Measurements from ENCODE around the gene NDFIP1. TPM values are rescaled to one million over a fixed set of nuclear protein-coding genes. Genes with fewer than 3 reads are reported as not detected.
"Not testable (repeated sequence)": the region's sequence is repeated elsewhere in the genome, so short reads cannot be mapped to it uniquely, and the experiment has no call there.

NDFIP1 gene
- total RNA-seq, 2 donors from 2014 or later = 37.1 to 56.9 TPM

GRCh38 chr5:142086229-142086628 lies 22.4 kb upstream of the NDFIP1 start:
- no peak overlapping the region for H3K9ac ChIP-seq (ENCODE audit: low read depth in 2 of 2, low read length in 2 of 2)
- H3K4me3 ChIP-seq = no peak overlapping the region
- DNase-seq = no peak
- no peak overlapping the region for H3K27ac ChIP-seq
- intact Hi-C loops (cut with DNase I) = no loop called here
- H3K4me1 ChIP-seq = no peaks in the 10 kb centered on the region
- TF ChIP-seq CTCF (IDR thresholded peaks at IDR 0.05) = no peak
- H3K36me3 ChIP-seq = no peaks in the 10 kb centered on the region
- H3K9me3 ChIP-seq = no peaks in the 10 kb centered on the region
- H3K27me3 ChIP-seq = no peaks in the 10 kb centered on the region

GRCh38 chr5:142086679-142087078 lies 21.9 kb upstream of the NDFIP1 start:
- intact Hi-C loops (cut with DNase I) = no loop called here
- Histone ChIP-seq H3K27me3 (no peaks in the 10 kb centered on the region), H3K27ac (no peak overlapping the region)

GRCh38 chr5:142087920-142088679 lies 20.5 kb upstream of the NDFIP1 start:
- Histone ChIP-seq H3K27ac (no peak overlapping the region), H3K36me3 (no peaks in the 10 kb centered on the region), H3K4me3 (no peak overlapping the region), H3K27me3 (no peaks in the 10 kb centered on the region), H3K4me1 (no peaks in the 10 kb centered on the region), H3K9ac (ENCODE audit: low read depth in 2 of 2, low read length in 2 of 2) (no peak overlapping the region), H3K9me3 (no peaks in the 10 kb centered on the region)
- intact Hi-C loops (cut with DNase I) = no loop called here
- DNase-seq = no peak
- no peak for TF ChIP-seq CTCF (IDR thresholded peaks at IDR 0.05)

More at GRCh38 chr5:142086679-142087078, 21.9 kb upstream of the NDFIP1 start:
- no peaks in the 10 kb centered on the region for H3K4me1 ChIP-seq
- DNase-seq = no peak
- H3K9ac ChIP-seq (ENCODE audit: low read depth in 2 of 2, low read length in 2 of 2) = no peak overlapping the region
- H3K36me3 ChIP-seq = no peaks in the 10 kb centered on the region
- H3K4me3 ChIP-seq = no peak overlapping the region
- no peaks in the 10 kb centered on the region for H3K9me3 ChIP-seq
- no peak for TF ChIP-seq CTCF (IDR thresholded peaks at IDR 0.05)

- H3K4me3 ChIP-seq; H3K27me3 ChIP-seq; H3K27ac ChIP-seq; DNase-seq; H3K36me3 ChIP-seq; intact Hi-C loops (cut with DNase I); H3K4me1 ChIP-seq; H3K9me3 ChIP-seq; H3K9ac ChIP-seq (ENCODE audit: low read depth in 2 of 2, low read length in 2 of 2): not testable (repeated sequence)
These were observed 19.6 kb upstream of the NDFIP1 start for GRCh38 chr5:142088855-142089479.

GRCh38 chr5:142091012-142091411 lies 17.6 kb upstream of the NDFIP1 start:
- TF ChIP-seq CTCF (IDR thresholded peaks at IDR 0.05) = no peak
- no peak overlapping the region for H3K9ac ChIP-seq (ENCODE audit: low read depth in 2 of 2, low read length in 2 of 2)
- H3K4me1 ChIP-seq = no peaks in the 10 kb centered on the region
- no peaks in the 10 kb centered on the region for H3K27me3 ChIP-seq
- H3K9me3 ChIP-seq = no peaks in the 10 kb centered on the region
- no peaks in the 10 kb centered on the region for H3K36me3 ChIP-seq
- intact Hi-C loops (cut with DNase I) = no loop called here
- no peak overlapping the region for H3K4me3 ChIP-seq
- DNase-seq = no peak
- no peak overlapping the region for H3K27ac ChIP-seq

- Histone ChIP-seq H3K36me3 (no peaks in the 10 kb centered on the region), H3K9ac (ENCODE audit: low read depth in 2 of 2, low read length in 2 of 2) (no peak overlapping the region), H3K9me3 (no peaks in the 10 kb centered on the region), H3K27ac (no peak overlapping the region), H3K27me3 (no peaks in the 10 kb centered on the region), H3K4me3 (no peak overlapping the region), H3K4me1 (no peaks in the 10 kb centered on the region)
- TF ChIP-seq CTCF (IDR thresholded peaks at IDR 0.05) = no peak
- intact Hi-C loops (cut with DNase I) = no loop called here
- no peak for DNase-seq
These were observed 16.7 kb upstream of the NDFIP1 start for GRCh38 chr5:142091922-142092321.
